NB4 (cell line): Measurements from ENCODE around the gene YPEL1.
"Not testable (repeated sequence)": the region's sequence is repeated elsewhere in the genome, so short reads cannot be mapped to it uniquely, and the experiment has no call there.

ENCODE experiments used
- DNase-seq: peaks from one replicate; pipeline ENCODE4 v3.0.0; 2010; ENCODE audit warnings: low read depth
- H3K4me3 ChIP-seq: one replicate; pipeline ENCODE4 v1.5.1; 2011; ENCODE audit warnings: mild to moderate bottlenecking, low read depth, low read length, moderate library complexity
- MAX ChIP-seq: IDR thresholded peaks from 2 replicates; pipeline ENCODE4 v1.6.1; 2011; ENCODE audit warnings: low read depth, low read length
- MYC ChIP-seq: IDR thresholded peaks from 2 replicates; pipeline ENCODE4 v1.6.1; 2011; ENCODE audit warnings: low read depth, low read length
- POLR2A ChIP-seq: IDR thresholded peaks from 2 replicates; pipeline ENCODE4 v1.6.1; 2011; ENCODE audit warnings: mild to moderate bottlenecking; ENCODE audit not compliant: insufficient read length; ENCODE audit errors: extremely low read depth
- TF ChIP-seq, protein P1 (sequence below): IDR thresholded peaks from one replicate; pipeline ENCODE4 v1.5.1; 2012; ENCODE audit warnings: low read depth, low read length

The YPEL1 gene

GRCh38 chr22:21719024-21719423 lies 16.6 kb downstream of the YPEL1 start:
- TF ChIP-seq POLR2A (no peak), MAX (no peak), MYC (no peak)
- TF ChIP-seq, protein P1, sequence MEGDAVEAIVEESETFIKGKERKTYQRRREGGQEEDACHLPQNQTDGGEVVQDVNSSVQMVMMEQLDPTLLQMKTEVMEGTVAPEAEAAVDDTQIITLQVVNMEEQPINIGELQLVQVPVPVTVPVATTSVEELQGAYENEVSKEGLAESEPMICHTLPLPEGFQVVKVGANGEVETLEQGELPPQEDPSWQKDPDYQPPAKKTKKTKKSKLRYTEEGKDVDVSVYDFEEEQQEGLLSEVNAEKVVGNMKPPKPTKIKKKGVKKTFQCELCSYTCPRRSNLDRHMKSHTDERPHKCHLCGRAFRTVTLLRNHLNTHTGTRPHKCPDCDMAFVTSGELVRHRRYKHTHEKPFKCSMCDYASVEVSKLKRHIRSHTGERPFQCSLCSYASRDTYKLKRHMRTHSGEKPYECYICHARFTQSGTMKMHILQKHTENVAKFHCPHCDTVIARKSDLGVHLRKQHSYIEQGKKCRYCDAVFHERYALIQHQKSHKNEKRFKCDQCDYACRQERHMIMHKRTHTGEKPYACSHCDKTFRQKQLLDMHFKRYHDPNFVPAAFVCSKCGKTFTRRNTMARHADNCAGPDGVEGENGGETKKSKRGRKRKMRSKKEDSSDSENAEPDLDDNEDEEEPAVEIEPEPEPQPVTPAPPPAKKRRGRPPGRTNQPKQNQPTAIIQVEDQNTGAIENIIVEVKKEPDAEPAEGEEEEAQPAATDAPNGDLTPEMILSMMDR = no peak
- no peak for DNase-seq
- no peak overlapping the region for H3K4me3 ChIP-seq

GRCh38 chr22:21718499-21718898 lies 17.1 kb downstream of the YPEL1 start:
- H3K4me3 ChIP-seq = no peak overlapping the region
- TF ChIP-seq MYC = no peak
- TF ChIP-seq, protein P1 = no peak
- TF ChIP-seq POLR2A = no peak
- TF ChIP-seq MAX = no peak
- no peak for DNase-seq

GRCh38 chr22:21716395-21717122 lies 19.0 kb downstream of the YPEL1 start:
- not testable (repeated sequence) for DNase-seq, H3K4me3 ChIP-seq

GRCh38 chr22:21714786-21715185 lies 20.8 kb downstream of the YPEL1 start:
- no peak for DNase-seq
- no peak for TF ChIP-seq POLR2A
- no peak for TF ChIP-seq MYC
- no peak for TF ChIP-seq MAX
- TF ChIP-seq, protein P1 = no peak
- no peak overlapping the region for H3K4me3 ChIP-seq

- H3K4me3 ChIP-seq = no peak overlapping the region
- DNase-seq = no peak
- TF ChIP-seq POLR2A (no peak), MYC (no peak), MAX (no peak)
- TF ChIP-seq, protein P1 = no peak
These were observed 21.4 kb downstream of the YPEL1 start for GRCh38 chr22:21714059-21714770.

- no peak for DNase-seq
- no peak overlapping the region for H3K4me3 ChIP-seq
- TF ChIP-seq POLR2A (no peak), MAX (no peak), MYC (no peak)
- TF ChIP-seq, protein P1 = no peak
These were observed 22.1 kb downstream of the YPEL1 start for GRCh38 chr22:21713428-21714058.
